NOMO-1 (cell line): Measurements from ENCODE around the gene B3GALT6.

Experiments
- DNase-seq, 2 experiments: peaks; one replicate each; lab custom pipeline; 2025; ENCODE audit not compliant: unreplicated experiment in 2 of 2; lab: John Stamatoyannopoulos, UW

The B3GALT6 gene

GRCh38 chr1:1281533-1282321 is 49.7 kb downstream of the B3GALT6 start:
- no peak for DNase-seq

- DNase-seq: no peak
Measured at GRCh38 chr1:1282998-1283397, 51.0 kb downstream of the B3GALT6 start.

- no peak for DNase-seq
Measured at GRCh38 chr1:1283821-1284220, 51.8 kb downstream of the B3GALT6 start.
